Measurements from ENCODE around the gene ARPC5L. TPM values are rescaled to one million over a fixed set of nuclear protein-coding genes. Genes with fewer than 3 reads are reported as not detected.
A peak's percentile ranks its signal among the peaks of the same experiment; 100 is the strongest.

Gene ARPC5L
- total and polyA plus RNA-seq, 4 donors: 27.6 to 64.6 (median 47.7) TPM

- peak in 1 of 3 donors; percentile 40 for DNase-seq
- H3K27ac ChIP-seq (ENCODE audit: low read depth in 1 of 2, low read length in 1 of 2): peak overlapping the region in 1 of 2 donors; percentile 6
- WGBS, 2 donors: 78 to 83% methylated on average over 10 of the region's 10 CpGs
These were observed 17.3 kb downstream of the ARPC5L start for GRCh38 chr9:124879226-124879625.

GRCh38 chr9:124880501-124880900 is 18.6 kb downstream of the ARPC5L start:
- no peak for TF ChIP-seq CTCF (IDR thresholded peaks at IDR 0.05; ENCODE audit: control extremely low read depth, extremely low read depth)
- no peak for ATAC-seq (ENCODE audit: insufficient read depth, low FRiP score)
- Histone ChIP-seq H3K4me1 (ENCODE audit: control insufficient read depth in 5 of 5, insufficient read depth in 5 of 5, low read length in 5 of 5) (peaks cover 0 to 4% (median 0%) of the 10 kb centered on the region in 5 donors), H3K4me3 (no peak overlapping the region), H3K9me3 (ENCODE audit: control insufficient read depth in 4 of 4, insufficient read depth in 3 of 4, low read length in 3 of 4) (no peaks in the 10 kb centered on the region), H3K9ac (ENCODE audit: insufficient read depth in 1 of 2, low read length in 2 of 2) (no peak overlapping the region), H3K36me3 (ENCODE audit: control insufficient read depth in 4 of 4, insufficient read depth in 4 of 4, low read length in 4 of 4) (peaks cover 16 to 59% (median 22%) of the 10 kb centered on the region in 4 donors), H3K27me3 (ENCODE audit: control insufficient read depth in 3 of 3, insufficient read depth in 3 of 3, low read length in 2 of 3) (no peaks in the 10 kb centered on the region), H3K27ac (ENCODE audit: low read depth in 1 of 2, low read length in 1 of 2) (no peak overlapping the region)
- DNase-seq: no peak
- 75 to 76% methylated on average over 9 of the region's 9 CpGs for WGBS, 2 donors

More at GRCh38 chr9:124879226-124879625, 17.3 kb downstream of the ARPC5L start:
- no peak overlapping the region for H3K4me3 ChIP-seq
- H3K27me3 ChIP-seq (ENCODE audit: control insufficient read depth in 3 of 3, insufficient read depth in 3 of 3, low read length in 2 of 3): no peaks in the 10 kb centered on the region
- H3K4me1 ChIP-seq (ENCODE audit: control insufficient read depth in 5 of 5, insufficient read depth in 5 of 5, low read length in 5 of 5): peaks cover 0 to 4% (median 0%) of the 10 kb centered on the region in 5 donors
- ATAC-seq (ENCODE audit: insufficient read depth, low FRiP score): no peak
- no peak overlapping the region for H3K9ac ChIP-seq (ENCODE audit: insufficient read depth in 1 of 2, low read length in 2 of 2)
- TF ChIP-seq CTCF (IDR thresholded peaks at IDR 0.05; ENCODE audit: control extremely low read depth, extremely low read depth): no peak
- H3K36me3 ChIP-seq (ENCODE audit: control insufficient read depth in 4 of 4, insufficient read depth in 4 of 4, low read length in 4 of 4): peaks cover 22 to 61% (median 29%) of the 10 kb centered on the region in 4 donors
- no peaks in the 10 kb centered on the region for H3K9me3 ChIP-seq (ENCODE audit: control insufficient read depth in 4 of 4, insufficient read depth in 3 of 4, low read length in 3 of 4)

GRCh38 chr9:124881138-124881743 is 19.3 kb downstream of the ARPC5L start:
- no peaks in the 10 kb centered on the region for H3K9me3 ChIP-seq (ENCODE audit: control insufficient read depth in 4 of 4, insufficient read depth in 3 of 4, low read length in 3 of 4)
- ATAC-seq (ENCODE audit: insufficient read depth, low FRiP score): no peak
- peaks cover 15 to 59% (median 18%) of the 10 kb centered on the region in 4 donors for H3K36me3 ChIP-seq (ENCODE audit: control insufficient read depth in 4 of 4, insufficient read depth in 4 of 4, low read length in 4 of 4)
- DNase-seq: no peak
- no peak overlapping the region for H3K4me3 ChIP-seq
- no peak overlapping the region for H3K27ac ChIP-seq (ENCODE audit: low read depth in 1 of 2, low read length in 1 of 2)
- no peak for TF ChIP-seq CTCF (IDR thresholded peaks at IDR 0.05; ENCODE audit: control extremely low read depth, extremely low read depth)
- no peak overlapping the region for H3K9ac ChIP-seq (ENCODE audit: insufficient read depth in 1 of 2, low read length in 2 of 2)
- H3K4me1 ChIP-seq (ENCODE audit: control insufficient read depth in 5 of 5, insufficient read depth in 5 of 5, low read length in 5 of 5): peaks cover 0 to 4% (median 0%) of the 10 kb centered on the region in 5 donors
- no peaks in the 10 kb centered on the region for H3K27me3 ChIP-seq (ENCODE audit: control insufficient read depth in 3 of 3, insufficient read depth in 3 of 3, low read length in 2 of 3)
- WGBS, 2 donors: 93 to 95% methylated on average over 16 of the region's 16 CpGs
